ENCODE results near the gene NEUROG1. TPM values are rescaled to one million over a fixed set of nuclear protein-coding genes. Genes with fewer than 3 reads are reported as not detected.

NEUROG1 gene
- total RNA-seq, 1 donor from 2014 or later = 3.7 TPM

GRCh38 chr5:135488727-135489465 lies 46.9 kb downstream of the NEUROG1 start:
- H3K27me3 Mint-ChIP-seq = peaks cover 96% of the 10 kb centered on the region
- peak; percentile 84 for DNase-seq (ENCODE audit: extremely low spot score, unreplicated experiment)
- TF ChIP-seq CTCF (conservative IDR thresholded peaks at IDR 0.05) = no peak
- no peaks in the 10 kb centered on the region for H3K9me3 Mint-ChIP-seq
- H3K36me3 Mint-ChIP-seq = peaks cover 3% of the 10 kb centered on the region
- H3K4me1 Mint-ChIP-seq (ENCODE audit: unreplicated experiment) = peaks cover 24% of the 10 kb centered on the region
- H3K27ac Mint-ChIP-seq = peak overlapping the region; percentile 55
- H3K4me3 Mint-ChIP-seq = peak overlapping the region; percentile 89

- TF ChIP-seq CTCF (conservative IDR thresholded peaks at IDR 0.05) = peak; percentile 30
- Mint-ChIP-seq H3K27ac (peak overlapping the region; percentile 55), H3K4me3 (peak overlapping the region; percentile 89), H3K4me1 (ENCODE audit: unreplicated experiment) (peaks cover 24% of the 10 kb centered on the region), H3K27me3 (peaks cover 96% of the 10 kb centered on the region), H3K9me3 (no peaks in the 10 kb centered on the region), H3K36me3 (peaks cover 3% of the 10 kb centered on the region)
- no peak for DNase-seq (ENCODE audit: extremely low spot score, unreplicated experiment)
Measured at GRCh38 chr5:135487839-135488514, 47.8 kb downstream of the NEUROG1 start.

GRCh38 chr5:135487037-135487395 lies 48.7 kb downstream of the NEUROG1 start:
- peaks cover 3% of the 10 kb centered on the region for H3K36me3 Mint-ChIP-seq
- H3K4me1 Mint-ChIP-seq (ENCODE audit: unreplicated experiment) = peaks cover 24% of the 10 kb centered on the region
- H3K4me3 Mint-ChIP-seq = no peak overlapping the region
- no peak overlapping the region for H3K27ac Mint-ChIP-seq
- peaks cover 89% of the 10 kb centered on the region for H3K27me3 Mint-ChIP-seq
- DNase-seq (ENCODE audit: extremely low spot score, unreplicated experiment) = no peak
- no peak for TF ChIP-seq CTCF (conservative IDR thresholded peaks at IDR 0.05)
- no peaks in the 10 kb centered on the region for H3K9me3 Mint-ChIP-seq

- Mint-ChIP-seq H3K4me1 (ENCODE audit: unreplicated experiment) (peaks cover 24% of the 10 kb centered on the region), H3K27me3 (peaks cover 83% of the 10 kb centered on the region), H3K4me3 (no peak overlapping the region), H3K27ac (no peak overlapping the region), H3K9me3 (no peaks in the 10 kb centered on the region), H3K36me3 (peaks cover 3% of the 10 kb centered on the region)
- no peak for TF ChIP-seq CTCF (conservative IDR thresholded peaks at IDR 0.05)
- DNase-seq (ENCODE audit: extremely low spot score, unreplicated experiment) = no peak
Measured at GRCh38 chr5:135486131-135487036, 49.4 kb downstream of the NEUROG1 start.

GRCh38 chr5:135484674-135485086 lies 51.1 kb downstream of the NEUROG1 start:
- TF ChIP-seq CTCF (conservative IDR thresholded peaks at IDR 0.05) = no peak
- Mint-ChIP-seq H3K4me1 (ENCODE audit: unreplicated experiment) (peaks cover 21% of the 10 kb centered on the region), H3K27ac (no peak overlapping the region), H3K27me3 (peaks cover 77% of the 10 kb centered on the region), H3K4me3 (no peak overlapping the region), H3K9me3 (no peaks in the 10 kb centered on the region), H3K36me3 (peaks cover under 1% of the 10 kb centered on the region)
- DNase-seq (ENCODE audit: extremely low spot score, unreplicated experiment) = no peak

Other genes starting within 250 kb of the NEUROG1 start
- gene MACROH2A1, start 136.7 kb downstream of the NEUROG1 start, total RNA-seq (ENCODE audit: low replicate concordance) = 241 and 254 TPM in 2 replicates
- gene DCANP1, start 88.6 kb downstream of the NEUROG1 start, total RNA-seq (ENCODE audit: low replicate concordance) = not detected in 2 replicates
- not detected in 2 replicates for gene TIFAB, start 83.6 kb downstream of the NEUROG1 start, total RNA-seq (ENCODE audit: low replicate concordance)
- 70.3 and 125 TPM in 2 replicates for gene CXCL14, start 43.0 kb upstream of the NEUROG1 start, total RNA-seq (ENCODE audit: low replicate concordance)